MCF 10A (cell line): ENCODE data around the gene CTXND2. TPM values are rescaled to one million over a fixed set of nuclear protein-coding genes. Genes with fewer than 3 reads are reported as not detected.

Experiments
- BruUV-seq: library from RNA; stranded (reverse); fragments of 400-500 nt; replicated peaks from 2 replicates; lab custom pipeline; 2021; lab: Mats Ljungman, UMichigan
- CTCF ChIA-PET: fragments of 300-600 bp; sonication (Branson Sonifier 250); formaldehyde crosslinking; extraction: SDS; loops from one replicate; lab custom pipeline; 2021; ENCODE audit warnings: antibody characterized with exemption, inconsistent platforms; lab: Yijun Ruan, JAX
- POLR2A ChIA-PET: fragments of 300-600, 350-650 bp; sonication (Branson Sonifier 250); formaldehyde crosslinking; extraction: SDS; loops from one replicate; lab custom pipeline; 2020; ENCODE audit warnings: antibody characterized with exemption, inconsistent platforms; lab: Yijun Ruan, JAX
- DNase-seq: peaks from one replicate; pipeline ENCODE4 v3.0.0-alpha.2; 2018; ENCODE audit not compliant: unreplicated experiment
- H3K27ac Mint-ChIP-seq: one replicate; pipeline ENCODE4 v1.8.0; 2022; ENCODE audit warnings: mild to moderate bottlenecking, low read depth, mixed read lengths; ENCODE audit not compliant: unreplicated experiment
- H3K27me3 Mint-ChIP-seq: one replicate; pipeline ENCODE4 v1.8.0; 2022; ENCODE audit warnings: mixed read lengths; ENCODE audit not compliant: insufficient read depth, unreplicated experiment
- H3K36me3 Mint-ChIP-seq: one replicate; pipeline ENCODE4 v1.8.0; 2022; ENCODE audit warnings: mild to moderate bottlenecking, moderate library complexity, mixed read lengths; ENCODE audit not compliant: insufficient read depth, unreplicated experiment
- H3K4me1 Mint-ChIP-seq: one replicate; pipeline ENCODE4 v1.8.0; 2022; ENCODE audit warnings: mixed read lengths; ENCODE audit not compliant: insufficient read depth, unreplicated experiment
- H3K4me3 Mint-ChIP-seq: one replicate; pipeline ENCODE4 v1.8.0; 2022; ENCODE audit warnings: mild to moderate bottlenecking, moderate library complexity, mixed read lengths; ENCODE audit not compliant: unreplicated experiment
- H3K9me3 Mint-ChIP-seq: one replicate; pipeline ENCODE4 v1.8.0; 2022; ENCODE audit warnings: mixed read lengths; ENCODE audit not compliant: unreplicated experiment
- CTCF ChIP-seq: fragments of 200-600 bp; IDR thresholded peaks from one replicate; pipeline ENCODE4 v1.8.0; 2022; ENCODE audit warnings: antibody characterized with exemption, mild to moderate bottlenecking; ENCODE audit not compliant: unreplicated experiment
- intact Hi-C: fragments of 100-400 bp; cut with micrococcal nuclease; formaldehyde crosslinking; loops from 2 replicates; pipeline ENCODE4 v1.14.1; 2022
- total RNA-seq: library from RNA; stranded (reverse); gene quantifications from 2 replicates; pipeline ENCODE4 v1.2.3, GENCODE V29; 2022

Gene CTXND2
- total RNA-seq, 1 experiment from 2014 or later, result not detected

DNA sequence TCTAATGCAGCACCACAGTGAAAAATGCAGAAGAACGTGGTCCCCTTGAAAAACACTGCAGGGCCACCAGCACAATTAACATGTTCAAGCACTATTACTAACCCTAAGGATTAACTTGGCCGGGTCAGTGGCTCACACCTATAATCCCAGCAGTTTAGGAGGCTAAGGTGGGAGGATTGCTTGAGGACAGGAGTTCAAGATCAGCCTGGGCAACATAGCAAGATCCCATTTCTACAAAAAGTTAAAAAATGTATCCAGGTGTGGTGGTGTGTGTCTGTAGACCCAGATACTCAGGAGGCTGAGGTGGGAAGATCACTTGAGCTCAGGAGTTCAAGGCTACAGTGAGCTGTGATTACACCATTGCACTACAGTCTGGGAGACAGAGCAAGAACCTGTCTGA lies 13.4 kb upstream of the CTXND2 start:
- no peak overlapping the region for H3K4me3 Mint-ChIP-seq
- no TSS peak for BruUV-seq
- H3K9me3 Mint-ChIP-seq, result no peaks in the 10 kb centered on the region
- H3K27me3 Mint-ChIP-seq, result no peaks in the 10 kb centered on the region
- ChIA-PET POLR2A (interaction anchor here (0.5 to 1.7 kb wide), 2 partner anchors 16 to 249 kb away, joined by 3 to 8 read pairs; no protein-coding TSS in a partner anchor), CTCF (interaction anchor here (0.6 to 1.8 kb wide), 2 partner anchors 18 to 49 kb away, joined by 4 to 12 read pairs; no protein-coding TSS in a partner anchor)
- no peak overlapping the region for H3K27ac Mint-ChIP-seq
- no peak for DNase-seq
- TF ChIP-seq CTCF, result no peak
- H3K4me1 Mint-ChIP-seq, result peaks cover 9% of the 10 kb centered on the region
- intact Hi-C loops, result no loop called here
- H3K36me3 Mint-ChIP-seq, result peaks cover 61% of the 10 kb centered on the region

DNA sequence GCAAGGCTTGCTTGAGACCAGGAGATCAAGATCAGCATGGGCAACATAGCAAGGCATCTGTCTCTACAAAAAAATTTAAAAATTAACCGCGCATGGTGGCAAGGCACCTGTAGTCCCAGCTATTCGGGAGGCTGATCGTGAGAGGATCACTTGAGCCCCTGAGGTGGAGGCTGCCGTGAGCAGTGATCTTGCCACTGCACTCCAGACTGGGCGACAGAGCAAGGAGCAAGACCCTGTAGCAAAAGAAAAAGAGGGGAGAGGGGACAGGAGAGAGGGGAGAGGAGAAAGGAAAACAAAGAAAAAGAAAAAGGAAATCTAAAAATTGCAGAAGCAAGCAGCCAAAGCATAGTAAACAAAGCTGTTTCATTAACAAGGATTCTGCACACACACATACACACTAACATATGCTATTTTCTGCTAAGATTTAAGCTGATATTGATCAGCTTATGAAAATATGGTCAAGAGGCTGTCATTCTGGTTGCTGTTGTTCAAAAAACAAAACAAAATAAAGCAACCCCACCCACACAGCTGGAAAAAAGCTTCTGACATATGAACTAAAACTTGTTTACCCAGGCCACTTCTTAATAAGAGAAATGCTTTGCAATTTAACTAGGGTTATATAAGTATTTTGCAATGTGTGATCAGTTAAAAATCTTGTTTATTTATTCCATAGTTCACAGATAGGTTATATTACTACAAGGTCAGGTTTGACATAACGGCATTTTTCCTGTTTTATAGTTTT lies 12.3 kb upstream of the CTXND2 start:
- ChIA-PET POLR2A (interaction anchor here (0.6 to 1.7 kb wide), 36 partner anchors 9 to 988 kb away, joined by 3 to 23 read pairs (median 4); partner anchors contain the start of genes CTXND2, ENSA, GOLPH3L and MCL1), CTCF (interaction anchor here (0.6 to 1.8 kb wide), 6 partner anchors 15 to 178 kb away, joined by 3 to 12 read pairs (median 3); partner anchors contain the start of gene GOLPH3L)
- no TSS peak for BruUV-seq
- H3K9me3 Mint-ChIP-seq, result no peaks in the 10 kb centered on the region
- intact Hi-C loops, result no loop called here
- H3K36me3 Mint-ChIP-seq, result peaks cover 54% of the 10 kb centered on the region
- TF ChIP-seq CTCF, result no peak
- no peaks in the 10 kb centered on the region for H3K27me3 Mint-ChIP-seq
- peak overlapping the region; percentile 76 for H3K4me3 Mint-ChIP-seq
- no peak for DNase-seq
- peak overlapping the region; percentile 82 for H3K27ac Mint-ChIP-seq
- peaks cover 9% of the 10 kb centered on the region for H3K4me1 Mint-ChIP-seq

GRCh38 chr1:150875197-150876118 lies 11.5 kb upstream of the CTXND2 start:
- H3K9me3 Mint-ChIP-seq, result no peaks in the 10 kb centered on the region
- H3K36me3 Mint-ChIP-seq, result peaks cover 47% of the 10 kb centered on the region
- POLR2A ChIA-PET, result interaction anchor here (0.7 to 1.7 kb wide), 36 partner anchors 8 to 989 kb away, joined by 3 to 23 read pairs (median 4); partner anchors contain the start of genes CTXND2, ENSA, GOLPH3L and MCL1
- H3K27ac Mint-ChIP-seq, result peak overlapping the region; percentile 82
- no peaks in the 10 kb centered on the region for H3K27me3 Mint-ChIP-seq
- peak overlapping the region; percentile 76 for H3K4me3 Mint-ChIP-seq
- intact Hi-C loops, result loop anchor here (1.0 kb wide), 1 partner anchor 47 kb away; no protein-coding TSS in a partner anchor
- peak; percentile 35 for DNase-seq
- no peak for TF ChIP-seq CTCF
- CTCF ChIA-PET, result interaction anchor here (0.6 to 1.8 kb wide), 6 partner anchors 16 to 221 kb away, joined by 3 to 12 read pairs (median 4); no protein-coding TSS in a partner anchor
- BruUV-seq, result TSS peak; percentile 47
- H3K4me1 Mint-ChIP-seq, result peaks cover 13% of the 10 kb centered on the region
